OCI-M2 (cell line): ENCODE data around the gene DAAM1.

Source experiments
- DNase-seq: peaks from one replicate; lab custom pipeline; 2025; ENCODE audit not compliant: unreplicated experiment; lab: John Stamatoyannopoulos, UW

The DAAM1 gene

DNA sequence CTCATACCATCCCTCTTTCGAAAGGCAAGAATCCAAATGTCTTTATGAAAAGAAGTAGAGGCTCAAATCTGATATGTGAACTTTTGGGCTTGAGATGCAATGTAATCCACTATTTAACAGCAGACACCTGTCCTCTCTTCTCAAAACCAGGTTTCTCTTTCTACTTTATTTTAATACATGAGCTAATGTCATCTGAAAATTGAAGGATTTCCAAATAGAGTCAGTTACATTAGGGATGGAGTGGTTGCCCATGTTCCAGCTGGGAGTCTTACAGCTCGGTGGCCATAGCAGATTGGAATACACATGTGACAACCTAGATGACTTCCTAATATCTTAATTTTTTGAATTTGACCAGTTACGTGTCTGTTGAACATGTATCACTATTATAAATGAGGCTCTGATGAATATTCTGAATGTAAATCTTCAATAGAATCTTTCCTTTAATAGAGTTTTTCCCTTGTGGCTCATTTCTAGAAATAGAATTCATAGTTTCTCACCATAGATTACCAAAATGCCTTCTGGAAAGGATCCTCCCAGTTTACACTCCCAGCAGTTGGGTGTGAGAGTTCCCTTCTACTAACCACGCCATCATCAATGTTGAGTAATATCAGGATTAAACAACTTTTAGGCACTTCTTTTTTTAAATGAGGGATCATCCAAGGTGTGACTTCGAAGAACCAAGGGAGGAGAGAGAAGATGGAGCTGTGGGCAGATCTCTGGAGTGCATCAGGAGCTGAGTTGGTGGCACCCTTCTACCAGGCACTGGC, 227.6 kb downstream of the DAAM1 start:
- no peak for DNase-seq

DNA sequence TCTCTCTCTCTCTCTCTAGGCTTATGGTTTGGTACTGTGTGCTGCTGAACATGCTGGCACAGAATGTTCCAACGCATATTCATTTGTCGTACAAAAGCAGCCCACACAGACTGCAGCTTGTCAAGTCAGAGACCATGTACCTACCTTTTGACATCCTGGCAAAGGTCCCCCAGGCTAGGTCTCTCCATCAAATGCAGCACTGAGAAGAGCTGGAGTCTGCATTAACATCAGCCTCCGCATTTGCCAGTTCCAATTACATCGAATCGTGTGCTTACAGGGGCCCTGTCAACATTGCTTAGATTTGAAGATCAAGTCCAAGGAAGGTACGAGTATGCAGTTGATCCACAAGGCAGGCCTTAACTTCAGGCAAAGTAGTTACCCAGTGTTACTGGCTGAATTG, 228.8 kb downstream of the DAAM1 start:
- DNase-seq, result no peak

DNA sequence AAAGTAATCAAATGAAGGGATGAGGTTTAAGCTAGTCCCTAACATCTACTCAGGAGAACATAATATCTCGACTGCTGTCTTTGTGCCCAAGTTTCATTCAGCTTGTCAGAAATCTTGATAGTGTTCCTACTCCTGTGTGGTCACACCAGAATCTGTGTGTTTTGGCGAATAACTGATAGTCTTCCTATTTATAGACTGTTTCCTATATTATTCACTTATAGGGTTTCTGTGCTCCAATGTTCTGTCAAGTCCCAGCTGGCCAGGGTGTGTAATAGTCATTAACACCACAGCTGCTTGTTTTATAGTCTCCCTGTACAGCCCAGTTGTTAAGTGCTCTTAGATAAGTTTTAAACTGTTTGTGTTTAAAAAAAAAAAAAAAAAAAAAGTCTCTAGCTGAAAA, 230.8 kb downstream of the DAAM1 start:
- no peak for DNase-seq
